SKM-1 treated with dmso at 0.1 percent for 144 hours (cell line): ENCODE results near the gene LAMA5.

Experiments
- DNase-seq: peaks from one replicate; lab custom pipeline; 2025; ENCODE audit not compliant: unreplicated experiment; lab: John Stamatoyannopoulos, UW

The LAMA5 gene

GRCh38 chr20:62329389-62330377 lies 37.4 kb downstream of the LAMA5 start:
- DNase-seq = no peak

- no peak for DNase-seq
These were observed 38.3 kb downstream of the LAMA5 start for GRCh38 chr20:62328684-62329388.

- no peak for DNase-seq
These were observed 39.2 kb downstream of the LAMA5 start for GRCh38 chr20:62327726-62328495.

GRCh38 chr20:62326959-62327725 lies 40.0 kb downstream of the LAMA5 start:
- DNase-seq = no peak

- DNase-seq = no peak
These were observed 40.6 kb downstream of the LAMA5 start for GRCh38 chr20:62326559-62326958.

- no peak for DNase-seq
These were observed 41.8 kb downstream of the LAMA5 start for GRCh38 chr20:62325172-62325905.

- no peak for DNase-seq
These were observed 42.9 kb downstream of the LAMA5 start for GRCh38 chr20:62323980-62324906.

- DNase-seq = no peak
These were observed 43.7 kb downstream of the LAMA5 start for GRCh38 chr20:62323146-62323979.

- DNase-seq = no peak
These were observed 44.5 kb downstream of the LAMA5 start for GRCh38 chr20:62322492-62323041.

- no peak for DNase-seq
These were observed 45.1 kb downstream of the LAMA5 start for GRCh38 chr20:62321975-62322374.

GRCh38 chr20:62321521-62321948 lies 45.6 kb downstream of the LAMA5 start:
- DNase-seq = no peak

- DNase-seq = no peak
These were observed 46.3 kb downstream of the LAMA5 start for GRCh38 chr20:62320581-62321354.

GRCh38 chr20:62319346-62319909 lies 47.7 kb downstream of the LAMA5 start:
- no peak for DNase-seq

GRCh38 chr20:62318400-62319345 lies 48.4 kb downstream of the LAMA5 start:
- no peak for DNase-seq

GRCh38 chr20:62317167-62317655 lies 49.9 kb downstream of the LAMA5 start:
- DNase-seq = no peak
